Measurements from ENCODE around the gene SND1. TPM values are rescaled to one million over a fixed set of nuclear protein-coding genes. Genes with fewer than 3 reads are reported as not detected.

SND1 gene
- total and polyA plus RNA-seq, 10 of the 15 experiments (the other 5 are each of a cell fraction or from before 2014, with no cell fraction given), result 52.4 to 270 (median 146) TPM

DNA sequence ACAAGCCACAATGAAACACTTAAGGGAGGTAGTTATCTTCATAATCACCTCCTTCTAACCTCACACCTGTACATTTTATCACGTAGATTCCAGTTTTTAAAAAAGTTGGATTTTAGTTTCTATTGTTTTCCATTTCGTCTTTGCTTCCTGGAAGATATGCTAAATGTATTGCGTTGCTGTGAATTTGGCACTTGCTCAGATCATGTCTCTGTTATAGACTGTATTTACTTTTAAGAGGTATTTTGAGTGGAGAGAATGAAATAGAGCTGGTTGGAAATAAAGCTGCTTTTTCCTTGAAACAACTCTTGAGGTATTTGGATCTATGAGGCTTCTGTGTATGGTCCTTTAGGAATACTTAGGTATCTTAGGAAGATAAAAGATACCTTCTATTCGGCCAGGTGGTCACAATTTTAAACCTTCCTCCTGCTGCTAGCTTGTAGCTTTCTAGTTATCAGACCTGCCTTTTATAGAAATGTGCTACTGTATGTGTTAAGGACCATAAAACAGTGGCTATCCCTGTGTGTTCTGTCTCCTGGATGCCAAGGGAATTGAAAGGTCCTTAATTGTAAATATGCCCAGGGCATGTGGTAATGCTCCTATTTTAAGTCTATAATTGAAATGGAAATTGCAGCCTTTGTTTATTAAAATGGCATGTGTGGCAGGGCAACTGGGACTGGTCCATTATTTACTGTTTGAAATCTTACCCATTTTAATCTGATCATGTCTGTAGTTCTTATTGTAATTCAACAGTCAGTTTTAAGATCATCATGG lies 147.7 kb downstream of the SND1 start:
- no peaks in the 10 kb centered on the region for H3K4me1 ChIP-seq (ENCODE audit: control insufficient read depth, insufficient read depth, low read length)
- H3K9ac ChIP-seq (ENCODE audit: control insufficient read depth, insufficient read depth, low read length), result no peak overlapping the region
- no peak overlapping the region for H3K4me2 ChIP-seq (ENCODE audit: control insufficient read depth, insufficient read depth)
- RAD21 ChIA-PET (ENCODE audit: unreplicated experiment), result interaction anchor here (1.0 kb wide), 1 partner anchor 11 kb away, joined by 3 read pairs; no protein-coding TSS in a partner anchor
- DNase-seq (ENCODE audit: low read depth, low spot score) (no peak), FAIRE-seq (no peak), ATAC-seq (no peak)
- no peaks in the 10 kb centered on the region for H4K20me1 ChIP-seq (ENCODE audit: control insufficient read depth, insufficient read depth)
- TF ChIP-seq DPF2 (IDR thresholded peaks at IDR 0.05) (no peak), RBBP5 (conservative IDR thresholded peaks at IDR 0.05) (no peak), ZNF622 (IDR thresholded peaks at IDR 0.05) (no peak), GATAD2B (conservative IDR thresholded peaks at IDR 0.05; ENCODE audit: low read depth) (no peak), ZBTB33 (IDR thresholded peaks at IDR 0.05) (no peak), HDGF (IDR thresholded peaks at IDR 0.05) (no peak), YBX1 (IDR thresholded peaks at IDR 0.05) (no peak), NFYB (IDR thresholded peaks at IDR 0.05; ENCODE audit: insufficient read depth, low read depth, low read length) (no peak), RB1 (IDR thresholded peaks at IDR 0.05; ENCODE audit: borderline replicate concordance) (no peak), NR2C1 (IDR thresholded peaks at IDR 0.05) (no peak)
- TF ChIP-seq, protein P1, sequence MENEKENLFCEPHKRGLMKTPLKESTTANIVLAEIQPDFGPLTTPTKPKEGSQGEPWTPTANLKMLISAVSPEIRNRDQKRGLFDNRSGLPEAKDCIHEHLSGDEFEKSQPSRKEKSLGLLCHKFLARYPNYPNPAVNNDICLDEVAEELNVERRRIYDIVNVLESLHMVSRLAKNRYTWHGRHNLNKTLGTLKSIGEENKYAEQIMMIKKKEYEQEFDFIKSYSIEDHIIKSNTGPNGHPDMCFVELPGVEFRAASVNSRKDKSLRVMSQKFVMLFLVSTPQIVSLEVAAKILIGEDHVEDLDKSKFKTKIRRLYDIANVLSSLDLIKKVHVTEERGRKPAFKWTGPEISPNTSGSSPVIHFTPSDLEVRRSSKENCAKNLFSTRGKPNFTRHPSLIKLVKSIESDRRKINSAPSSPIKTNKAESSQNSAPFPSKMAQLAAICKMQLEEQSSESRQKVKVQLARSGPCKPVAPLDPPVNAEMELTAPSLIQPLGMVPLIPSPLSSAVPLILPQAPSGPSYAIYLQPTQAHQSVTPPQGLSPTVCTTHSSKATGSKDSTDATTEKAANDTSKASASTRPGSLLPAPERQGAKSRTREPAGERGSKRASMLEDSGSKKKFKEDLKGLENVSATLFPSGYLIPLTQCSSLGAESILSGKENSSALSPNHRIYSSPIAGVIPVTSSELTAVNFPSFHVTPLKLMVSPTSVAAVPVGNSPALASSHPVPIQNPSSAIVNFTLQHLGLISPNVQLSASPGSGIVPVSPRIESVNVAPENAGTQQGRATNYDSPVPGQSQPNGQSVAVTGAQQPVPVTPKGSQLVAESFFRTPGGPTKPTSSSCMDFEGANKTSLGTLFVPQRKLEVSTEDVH (IDR thresholded peaks at IDR 0.05; ENCODE audit: low read depth, partially characterized antibody), result no peak
- in situ Hi-C loops (cut with MboI), result no loop called here
- POLR2A ChIA-PET, result no interaction called here
- no peak overlapping the region for H2AFZ ChIP-seq (ENCODE audit: control insufficient read depth, low read depth, low read length)
- no peak overlapping the region for H3K4me3 ChIP-seq
- SMC1A ChIA-PET (ENCODE audit: uncharacterized antibody, unreplicated experiment), result interaction anchor here (0.6 to 1.5 kb wide), 3 partner anchors 10 to 264 kb away, joined by 3 read pairs; no protein-coding TSS in a partner anchor
- no peak overlapping the region for H3K27ac ChIP-seq (ENCODE audit: control insufficient read depth, insufficient read depth)
- H3K27me3 ChIP-seq (replicated peaks in 1 of 2; ENCODE audit: control insufficient read depth in 2 of 2, insufficient read depth in 2 of 2, low read length in 1 of 2), result no peaks in the 10 kb centered on the region
- H3K79me2 ChIP-seq (ENCODE audit: control insufficient read depth, insufficient read depth, low read length), result peaks cover 22% of the 10 kb centered on the region
- no TSS peak for BruUV-seq (replicated peaks)
- no peaks in the 10 kb centered on the region for H3K9me3 ChIP-seq (replicated peaks; ENCODE audit: control insufficient read depth, insufficient read depth, low read length)
- 89% methylated on average over 4 of the region's 4 CpGs for WGBS (ENCODE audit: insufficient coverage, insufficient replicate concordance, low lambda C conversion rate, missing lambda C conversion rate)
- intact Hi-C loops (cut with micrococcal nuclease; ENCODE audit: unreplicated experiment), result no loop called here
- H3K36me3 ChIP-seq (ENCODE audit: control insufficient read depth in 2 of 2, insufficient read depth in 2 of 2, low read length in 1 of 2), result peaks cover 2 to 9% of the 10 kb centered on the region in 2 experiments; a peak in 3 of 4 replicates
- CTCF ChIA-PET, result interaction anchor here (0.6 to 1.2 kb wide), 3 partner anchors 10 to 410 kb away, joined by 3 to 4 read pairs (median 4); no protein-coding TSS in a partner anchor

All from GM12878 (cell line).